Mesothelial cell of epicardium (in vitro differentiated cells): ENCODE measurements around the gene BMPER. TPM values are rescaled to one million over a fixed set of nuclear protein-coding genes. Genes with fewer than 3 reads are reported as not detected.

ENCODE experiments used
- DNase-seq, 2 experiments: peaks; one replicate each; pipeline ENCODE4 v3.0.0; 2021; ENCODE audit warnings: low spot score in 2 of 2; ENCODE audit not compliant: unreplicated experiment in 2 of 2
- H3K27ac Mint-ChIP-seq: 2 replicates; pipeline ENCODE4 v1.8.0; 2021; ENCODE audit warnings: mixed read lengths
- H3K27me3 Mint-ChIP-seq: 2 replicates; pipeline ENCODE4 v1.8.0; 2021; ENCODE audit warnings: low read depth, mixed read lengths
- H3K36me3 Mint-ChIP-seq: 2 replicates; pipeline ENCODE4 v1.8.0; 2021; ENCODE audit warnings: mixed read lengths
- H3K4me1 Mint-ChIP-seq: 2 replicates; pipeline ENCODE4 v1.8.0; 2021; ENCODE audit warnings: mixed read lengths
- H3K4me3 Mint-ChIP-seq: 2 replicates; pipeline ENCODE4 v1.8.0; 2021; ENCODE audit warnings: mild to moderate bottlenecking, moderate library complexity, mixed read lengths
- H3K9me3 Mint-ChIP-seq: 2 replicates; pipeline ENCODE4 v1.8.0; 2021; ENCODE audit warnings: mixed read lengths
- CTCF ChIP-seq: fragments of 200-600 bp; sonication (generic); IDR thresholded peaks from one replicate; pipeline ENCODE4 v1.5.0; 2021; ENCODE audit warnings: antibody characterized with exemption; ENCODE audit not compliant: unreplicated experiment
- total RNA-seq: library from RNA; stranded (reverse); gene quantifications from 3 replicates; pipeline ENCODE4 v1.2.1, GENCODE V29; 2021

Gene BMPER
- total RNA-seq, 1 donor from 2014 or later: 1.7 TPM

GRCh38 chr7:34031156-34031555 is 125.8 kb downstream of the BMPER start:
- Mint-ChIP-seq H3K27me3 (no peaks in the 10 kb centered on the region), H3K36me3 (no peaks in the 10 kb centered on the region), H3K27ac (no peak overlapping the region), H3K4me1 (peaks cover 6% of the 10 kb centered on the region), H3K9me3 (peaks cover 9% of the 10 kb centered on the region), H3K4me3 (no peak overlapping the region)
- no peak for DNase-seq
- no peak for TF ChIP-seq CTCF

GRCh38 chr7:34034728-34035127 is 129.4 kb downstream of the BMPER start:
- Mint-ChIP-seq H3K27ac (no peak overlapping the region), H3K4me1 (peaks cover 17% of the 10 kb centered on the region)

GRCh38 chr7:34036051-34036920 is 130.9 kb downstream of the BMPER start:
- Mint-ChIP-seq H3K4me3 (no peak overlapping the region), H3K27ac (peak overlapping the region; percentile 3), H3K9me3 (peaks cover 9% of the 10 kb centered on the region), H3K27me3 (no peaks in the 10 kb centered on the region), H3K4me1 (peaks cover 21% of the 10 kb centered on the region), H3K36me3 (no peaks in the 10 kb centered on the region)
- no peak for TF ChIP-seq CTCF
- DNase-seq: no peak

More at GRCh38 chr7:34034728-34035127, 129.4 kb downstream of the BMPER start:
- Mint-ChIP-seq H3K27me3 (no peaks in the 10 kb centered on the region), H3K9me3 (peaks cover 9% of the 10 kb centered on the region), H3K4me3 (no peak overlapping the region), H3K36me3 (no peaks in the 10 kb centered on the region)
- no peak for DNase-seq
- no peak for TF ChIP-seq CTCF

- no peak overlapping the region for H3K27ac Mint-ChIP-seq
- no peaks in the 10 kb centered on the region for H3K36me3 Mint-ChIP-seq
- no peak overlapping the region for H3K4me3 Mint-ChIP-seq
- DNase-seq: no peak
- H3K4me1 Mint-ChIP-seq: peaks cover 21% of the 10 kb centered on the region
- no peaks in the 10 kb centered on the region for H3K27me3 Mint-ChIP-seq
- peaks cover 7% of the 10 kb centered on the region for H3K9me3 Mint-ChIP-seq
- no peak for TF ChIP-seq CTCF
Observed at GRCh38 chr7:34036972-34037792, 131.8 kb downstream of the BMPER start.

GRCh38 chr7:34038816-34039470 is 133.6 kb downstream of the BMPER start:
- Mint-ChIP-seq H3K27ac (no peak overlapping the region), H3K27me3 (no peaks in the 10 kb centered on the region), H3K4me1 (peaks cover 21% of the 10 kb centered on the region), H3K36me3 (no peaks in the 10 kb centered on the region), H3K9me3 (no peaks in the 10 kb centered on the region), H3K4me3 (no peak overlapping the region)
- TF ChIP-seq CTCF: no peak
- DNase-seq: no peak
